GM12891 (cell line): Measurements from ENCODE around the gene CACHD1.

ENCODE experiments used
- POLR2A ChIP-seq: IDR thresholded peaks from 2 replicates; pipeline ENCODE4 v1.6.1; 2011; ENCODE audit warnings: low read depth, low read length, control low read depth
- POLR2AphosphoS5 ChIP-seq: IDR thresholded peaks from 2 replicates; pipeline ENCODE4 v1.6.1; 2011; ENCODE audit warnings: low read depth, low read length, control low read depth
- POU2F2 ChIP-seq: IDR thresholded peaks from 2 replicates; pipeline ENCODE4 v1.6.1; 2011; ENCODE audit warnings: low read depth, mild to moderate bottlenecking, control low read depth, low read length, moderate library complexity

GRCh38 chr1:64426681-64427080 is 43.2 kb upstream of the CACHD1 start:
- no peak for TF ChIP-seq POLR2A
- no peak for TF ChIP-seq POLR2AphosphoS5
- TF ChIP-seq POU2F2: no peak
